LNCAP (cell line): ENCODE results near the gene GAD2.

Experiments
- CTCF ChIP-seq: fragments of 450-650 bp; IDR thresholded peaks from 2 replicates; pipeline ENCODE4 v1.5.1; 2017; ENCODE audit warnings: mild to moderate bottlenecking

Gene GAD2

GRCh38 chr10:26199841-26200240 lies 16.7 kb upstream of the GAD2 start:
- no peak for TF ChIP-seq CTCF

GRCh38 chr10:26205223-26205622 lies 11.4 kb upstream of the GAD2 start:
- TF ChIP-seq CTCF, result no peak

GRCh38 chr10:26211781-26212444 lies 4.7 kb upstream of the GAD2 start:
- TF ChIP-seq CTCF, result no peak

DNA sequence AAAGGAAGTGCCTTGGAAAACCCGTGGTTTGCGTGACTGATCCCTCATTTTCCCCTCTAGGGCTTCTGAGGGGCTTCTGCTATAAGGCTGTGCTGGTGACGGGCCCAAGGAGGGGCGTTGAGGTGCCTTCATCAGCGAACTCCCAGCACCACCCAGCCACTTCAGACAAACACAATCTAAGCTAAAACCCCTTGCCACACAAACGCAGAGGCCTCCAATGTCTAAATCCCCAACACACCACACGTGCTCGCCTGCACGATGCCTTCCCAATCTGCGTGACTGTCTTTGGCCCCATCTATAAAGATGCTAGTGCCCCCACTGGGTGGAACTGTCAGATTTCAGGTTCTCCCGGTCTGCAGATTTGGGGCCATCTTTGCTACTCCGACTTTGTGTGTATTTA lies 4.1 kb upstream of the GAD2 start:
- no peak for TF ChIP-seq CTCF

- TF ChIP-seq CTCF, result no peak
Measured at GRCh38 chr10:26213157-26213800, 3.3 kb upstream of the GAD2 start.

GRCh38 chr10:26214004-26214403 lies 2.6 kb upstream of the GAD2 start:
- TF ChIP-seq CTCF, result no peak

DNA sequence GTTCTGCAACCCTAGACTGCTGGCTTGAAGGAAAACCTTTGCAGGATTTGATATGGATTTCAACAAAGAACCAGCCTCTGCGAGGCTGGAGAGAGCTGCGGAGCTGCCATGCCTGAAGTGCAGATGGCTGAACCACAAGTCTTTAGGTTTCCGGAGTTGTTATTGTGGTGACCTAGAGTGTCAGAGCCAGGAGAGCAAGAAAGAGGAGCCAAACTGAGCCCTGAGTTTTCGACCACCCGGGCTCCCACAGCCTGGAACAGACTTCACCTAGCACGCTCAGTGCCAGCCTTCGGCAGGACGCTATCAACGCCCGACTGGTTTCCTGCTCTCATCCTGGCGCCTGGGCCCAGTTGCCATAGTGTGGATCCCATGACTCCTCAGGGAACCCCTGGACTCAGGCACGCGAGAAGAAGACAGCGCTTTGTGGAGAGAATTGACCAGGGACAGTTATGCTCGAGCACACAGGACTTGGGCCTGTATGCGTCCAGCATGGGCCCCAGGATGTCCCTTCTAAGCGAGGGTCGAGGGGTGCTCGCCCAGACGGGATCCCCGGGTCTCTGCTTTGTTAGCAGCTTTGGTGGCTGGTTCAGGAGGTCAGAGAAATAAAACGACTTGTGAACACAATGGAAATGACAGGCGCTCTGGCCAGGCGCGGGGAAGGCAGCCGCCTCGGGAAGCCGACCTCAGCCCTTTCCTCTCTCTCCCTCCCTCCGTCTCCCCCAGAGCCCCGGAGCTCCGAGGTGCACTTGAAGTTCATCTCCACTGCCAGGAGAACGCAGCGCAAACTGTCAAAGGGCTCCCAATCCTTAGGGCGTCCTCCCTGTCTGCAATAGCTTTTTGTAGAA lies 1.8 kb upstream of the GAD2 start:
- TF ChIP-seq CTCF, result no peak
